Omental fat pad (tissue), 4 donors: ENCODE results near the gene RAMACL. TPM values are rescaled to one million over a fixed set of nuclear protein-coding genes. Genes with fewer than 3 reads are reported as not detected.
A peak's percentile ranks its signal among the peaks of the same experiment; 100 is the strongest.

ENCODE experiments used
- ATAC-seq: fragments of 150-250 bp; one replicate; pipeline ENCODE4 v1.9.1; 2016; ENCODE audit warnings: mild to moderate bottlenecking, moderate library complexity; ENCODE audit not compliant: low FRiP score
- DNase-seq: peaks from one replicate; pipeline ENCODE4 v3.0.0-alpha.2; 2019; ENCODE audit warnings: low spot score
- CTCF ChIP-seq, 3 donors: fragments of 450-650 bp; IDR thresholded peaks; one replicate each; pipeline ENCODE4 v1.5.1; 2016 to 2017; ENCODE audit warnings: antibody characterized with exemption in 3 of 3, mild to moderate bottlenecking in 3 of 3, moderate library complexity in 2 of 3
- total RNA-seq, 4 donors: library from RNA; depleted of rRNA; stranded (reverse); fragments of >200 nt; gene quantifications; one replicate each; pipeline ENCODE4 v1.1.0, GENCODE V29; 2016

The RAMACL gene
- total RNA-seq, 4 donors from 2014 or later, result 1.9 to 10.9 (median 4.6) TPM

GRCh38 chr6:166601956-166602355, 15.5 kb upstream of the RAMACL start:
- no peak for ATAC-seq
- TF ChIP-seq CTCF (IDR thresholded peaks at IDR 0.05), result no peak
- DNase-seq, result no peak

- ATAC-seq (no peak), DNase-seq (no peak)
- no peak for TF ChIP-seq CTCF (IDR thresholded peaks at IDR 0.05)
Measured at GRCh38 chr6:166600931-166601330, 14.5 kb upstream of the RAMACL start.

- no peak for DNase-seq
- ATAC-seq, result no peak
- no peak for TF ChIP-seq CTCF (IDR thresholded peaks at IDR 0.05)
Measured at GRCh38 chr6:166599205-166599604, 12.7 kb upstream of the RAMACL start.

- DNase-seq, result no peak
- ATAC-seq, result peak; percentile 93
- no peak for TF ChIP-seq CTCF (IDR thresholded peaks at IDR 0.05)
Measured at GRCh38 chr6:166598441-166599138, 12.1 kb upstream of the RAMACL start.

- no peak for ATAC-seq
- DNase-seq, result no peak
- no peak for TF ChIP-seq CTCF (IDR thresholded peaks at IDR 0.05)
Measured at GRCh38 chr6:166597711-166598440, 11.4 kb upstream of the RAMACL start.

- no peak for DNase-seq
- no peak for TF ChIP-seq CTCF (IDR thresholded peaks at IDR 0.05)
- no peak for ATAC-seq
Measured at GRCh38 chr6:166596776-166597507, 10.5 kb upstream of the RAMACL start.
